ENCODE measurements around the gene REC8.
A peak's percentile ranks its signal among the peaks of the same experiment; 100 is the strongest.

The REC8 gene

DNA sequence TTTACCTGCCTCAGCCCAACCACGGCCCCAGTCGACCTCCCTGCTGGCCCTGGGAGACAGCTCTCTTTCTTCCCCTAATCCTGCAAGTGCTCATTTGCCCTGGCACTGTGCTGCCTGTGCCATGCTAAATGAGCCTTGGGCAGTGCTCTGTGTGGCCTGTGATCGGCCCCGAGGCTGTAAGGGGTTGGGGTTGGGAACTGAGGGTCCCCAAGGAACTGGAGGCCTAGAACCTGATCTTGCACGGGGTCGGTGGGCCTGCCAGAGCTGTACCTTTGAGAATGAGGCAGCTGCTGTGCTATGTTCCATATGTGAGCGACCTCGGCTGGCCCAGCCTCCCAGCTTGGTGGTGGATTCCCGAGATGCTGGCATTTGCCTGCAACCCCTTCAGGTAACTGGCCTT is 21.8 kb upstream of the REC8 start:
- Histone ChIP-seq H3K4me1 (ENCODE audit: control insufficient read depth, insufficient read depth, low read length) (peaks cover 15% of the 10 kb centered on the region), H3K36me3 (ENCODE audit: control insufficient read depth, insufficient read depth, low read length) (peaks cover 55% of the 10 kb centered on the region), H3K4me3 (ENCODE audit: low read depth, low read length) (no peak overlapping the region), H3K27me3 (ENCODE audit: control insufficient read depth, insufficient read depth, low read length) (no peaks in the 10 kb centered on the region), H3K9me3 (ENCODE audit: control insufficient read depth, insufficient read depth, low read length) (no peaks in the 10 kb centered on the region), H3K9ac (ENCODE audit: low read depth, low read length) (no peak overlapping the region), H3K27ac (ENCODE audit: low read depth, low read length) (no peak overlapping the region)

DNA sequence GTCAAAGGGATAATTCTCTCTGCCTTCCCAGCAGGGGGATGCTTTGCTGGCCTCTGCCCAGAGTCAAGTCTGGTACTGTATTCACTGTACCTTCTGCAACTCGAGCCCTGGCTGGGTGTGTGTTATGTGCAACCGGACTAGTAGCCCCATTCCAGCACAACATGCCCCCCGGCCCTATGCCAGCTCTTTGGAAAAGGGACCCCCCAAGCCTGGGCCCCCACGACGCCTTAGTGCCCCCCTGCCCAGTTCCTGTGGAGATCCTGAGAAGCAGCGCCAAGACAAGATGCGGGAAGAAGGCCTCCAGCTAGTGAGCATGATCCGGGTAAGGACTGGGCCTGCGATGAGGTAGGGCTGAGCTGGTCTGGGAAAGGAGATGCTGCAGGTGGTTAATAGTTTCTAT is 21.3 kb upstream of the REC8 start:
- Histone ChIP-seq H3K4me3 (ENCODE audit: low read depth, low read length) (no peak overlapping the region), H3K27ac (ENCODE audit: low read depth, low read length) (no peak overlapping the region), H3K9ac (ENCODE audit: low read depth, low read length) (no peak overlapping the region), H3K27me3 (ENCODE audit: control insufficient read depth, insufficient read depth, low read length) (no peaks in the 10 kb centered on the region), H3K4me1 (ENCODE audit: control insufficient read depth, insufficient read depth, low read length) (peaks cover 12% of the 10 kb centered on the region), H3K36me3 (ENCODE audit: control insufficient read depth, insufficient read depth, low read length) (peaks cover 60% of the 10 kb centered on the region), H3K9me3 (ENCODE audit: control insufficient read depth, insufficient read depth, low read length) (no peaks in the 10 kb centered on the region)

DNA sequence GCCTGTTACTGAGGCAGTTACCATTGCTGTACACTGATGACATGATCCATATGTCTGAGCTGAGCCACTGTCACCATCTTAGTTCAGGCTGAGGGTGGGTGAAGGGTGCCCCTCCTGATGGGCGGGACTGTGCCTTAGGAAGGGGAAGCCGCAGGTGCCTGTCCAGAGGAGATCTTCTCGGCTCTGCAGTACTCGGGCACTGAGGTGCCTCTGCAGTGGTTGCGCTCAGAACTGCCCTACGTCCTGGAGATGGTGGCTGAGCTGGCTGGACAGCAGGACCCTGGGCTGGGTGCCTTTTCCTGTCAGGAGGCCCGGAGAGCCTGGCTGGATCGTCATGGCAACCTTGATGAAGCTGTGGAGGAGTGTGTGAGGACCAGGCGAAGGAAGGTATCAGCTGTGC is 20.9 kb upstream of the REC8 start:
- no peak overlapping the region for H3K4me3 ChIP-seq (ENCODE audit: low read depth, low read length)
- H3K9ac ChIP-seq (ENCODE audit: low read depth, low read length): no peak overlapping the region
- no peak overlapping the region for H3K27ac ChIP-seq (ENCODE audit: low read depth, low read length)
- H3K4me1 ChIP-seq (ENCODE audit: control insufficient read depth, insufficient read depth, low read length): peaks cover 8% of the 10 kb centered on the region
- H3K27me3 ChIP-seq (ENCODE audit: control insufficient read depth, insufficient read depth, low read length): no peaks in the 10 kb centered on the region
- H3K9me3 ChIP-seq (ENCODE audit: control insufficient read depth, insufficient read depth, low read length): no peaks in the 10 kb centered on the region
- H3K36me3 ChIP-seq (ENCODE audit: control insufficient read depth, insufficient read depth, low read length): peaks cover 64% of the 10 kb centered on the region

GRCh38 chr14:24151404-24152080 is 20.3 kb upstream of the REC8 start:
- Histone ChIP-seq H3K9ac (ENCODE audit: low read depth, low read length) (no peak overlapping the region), H3K9me3 (ENCODE audit: control insufficient read depth, insufficient read depth, low read length) (no peaks in the 10 kb centered on the region), H3K4me3 (ENCODE audit: low read depth, low read length) (no peak overlapping the region), H3K4me1 (ENCODE audit: control insufficient read depth, insufficient read depth, low read length) (peaks cover 7% of the 10 kb centered on the region), H3K27me3 (ENCODE audit: control insufficient read depth, insufficient read depth, low read length) (no peaks in the 10 kb centered on the region), H3K36me3 (ENCODE audit: control insufficient read depth, insufficient read depth, low read length) (peaks cover 68% of the 10 kb centered on the region), H3K27ac (ENCODE audit: low read depth, low read length) (no peak overlapping the region)

DNA sequence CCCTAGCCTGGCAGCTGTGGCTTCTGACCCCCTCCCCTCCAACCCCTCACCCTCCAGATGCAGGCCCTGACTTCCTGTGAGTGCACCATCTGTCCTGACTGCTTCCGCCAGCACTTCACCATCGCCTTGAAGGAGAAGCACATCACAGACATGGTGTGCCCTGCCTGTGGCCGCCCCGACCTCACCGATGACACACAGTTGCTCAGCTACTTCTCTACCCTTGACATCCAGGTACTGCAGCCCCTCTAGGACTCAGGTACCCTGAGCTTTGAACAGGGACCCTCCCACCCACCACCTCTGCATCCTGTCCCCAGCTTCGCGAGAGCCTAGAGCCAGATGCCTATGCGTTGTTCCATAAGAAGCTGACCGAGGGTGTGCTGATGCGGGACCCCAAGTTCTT is 16.8 kb upstream of the REC8 start:
- no peak overlapping the region for H3K9ac ChIP-seq (ENCODE audit: low read depth, low read length)
- H3K27me3 ChIP-seq (ENCODE audit: control insufficient read depth, insufficient read depth, low read length): no peaks in the 10 kb centered on the region
- H3K4me1 ChIP-seq (ENCODE audit: control insufficient read depth, insufficient read depth, low read length): no peaks in the 10 kb centered on the region
- H3K9me3 ChIP-seq (ENCODE audit: control insufficient read depth, insufficient read depth, low read length): no peaks in the 10 kb centered on the region
- no peak overlapping the region for H3K27ac ChIP-seq (ENCODE audit: low read depth, low read length)
- peaks cover 80% of the 10 kb centered on the region for H3K36me3 ChIP-seq (ENCODE audit: control insufficient read depth, insufficient read depth, low read length)
- H3K4me3 ChIP-seq (ENCODE audit: low read depth, low read length): no peak overlapping the region

GRCh38 chr14:24156840-24157239 is 15.0 kb upstream of the REC8 start:
- H3K36me3 ChIP-seq (ENCODE audit: control insufficient read depth, insufficient read depth, low read length): peaks cover 70% of the 10 kb centered on the region
- no peak overlapping the region for H3K4me3 ChIP-seq (ENCODE audit: low read depth, low read length)
- H3K27me3 ChIP-seq (ENCODE audit: control insufficient read depth, insufficient read depth, low read length): no peaks in the 10 kb centered on the region
- H3K9me3 ChIP-seq (ENCODE audit: control insufficient read depth, insufficient read depth, low read length): no peaks in the 10 kb centered on the region
- H3K9ac ChIP-seq (ENCODE audit: low read depth, low read length): no peak overlapping the region
- H3K4me1 ChIP-seq (ENCODE audit: control insufficient read depth, insufficient read depth, low read length): peaks cover 10% of the 10 kb centered on the region; the same call in 1 of the 2 replicates
- no peak overlapping the region for H3K27ac ChIP-seq (ENCODE audit: low read depth, low read length)

DNA sequence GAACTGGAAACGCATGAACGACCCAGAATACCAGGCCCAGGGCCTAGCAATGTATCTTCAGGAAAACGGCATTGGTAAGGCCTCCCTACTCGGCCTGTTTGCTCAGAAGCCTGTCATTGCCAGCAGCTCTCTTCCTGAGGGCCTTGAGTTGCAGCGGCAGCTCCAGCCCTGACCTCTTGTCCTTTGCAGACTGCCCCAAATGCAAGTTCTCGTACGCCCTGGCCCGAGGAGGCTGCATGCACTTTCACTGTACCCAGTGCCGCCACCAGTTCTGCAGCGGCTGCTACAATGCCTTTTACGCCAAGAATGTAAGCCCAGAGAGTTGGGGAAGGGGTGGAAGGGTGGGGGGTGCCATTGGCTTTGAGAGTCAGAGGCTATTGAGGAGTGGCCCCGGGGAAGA is 14.5 kb upstream of the REC8 start:
- no peak overlapping the region for H3K4me3 ChIP-seq (ENCODE audit: low read depth, low read length)
- peaks cover 65% of the 10 kb centered on the region for H3K36me3 ChIP-seq (ENCODE audit: control insufficient read depth, insufficient read depth, low read length)
- no peaks in the 10 kb centered on the region for H3K9me3 ChIP-seq (ENCODE audit: control insufficient read depth, insufficient read depth, low read length)
- H3K27me3 ChIP-seq (ENCODE audit: control insufficient read depth, insufficient read depth, low read length): no peaks in the 10 kb centered on the region
- peaks cover 11% of the 10 kb centered on the region; the same call in 1 of the 2 replicates for H3K4me1 ChIP-seq (ENCODE audit: control insufficient read depth, insufficient read depth, low read length)
- no peak overlapping the region for H3K27ac ChIP-seq (ENCODE audit: low read depth, low read length)
- H3K9ac ChIP-seq (ENCODE audit: low read depth, low read length): no peak overlapping the region

DNA sequence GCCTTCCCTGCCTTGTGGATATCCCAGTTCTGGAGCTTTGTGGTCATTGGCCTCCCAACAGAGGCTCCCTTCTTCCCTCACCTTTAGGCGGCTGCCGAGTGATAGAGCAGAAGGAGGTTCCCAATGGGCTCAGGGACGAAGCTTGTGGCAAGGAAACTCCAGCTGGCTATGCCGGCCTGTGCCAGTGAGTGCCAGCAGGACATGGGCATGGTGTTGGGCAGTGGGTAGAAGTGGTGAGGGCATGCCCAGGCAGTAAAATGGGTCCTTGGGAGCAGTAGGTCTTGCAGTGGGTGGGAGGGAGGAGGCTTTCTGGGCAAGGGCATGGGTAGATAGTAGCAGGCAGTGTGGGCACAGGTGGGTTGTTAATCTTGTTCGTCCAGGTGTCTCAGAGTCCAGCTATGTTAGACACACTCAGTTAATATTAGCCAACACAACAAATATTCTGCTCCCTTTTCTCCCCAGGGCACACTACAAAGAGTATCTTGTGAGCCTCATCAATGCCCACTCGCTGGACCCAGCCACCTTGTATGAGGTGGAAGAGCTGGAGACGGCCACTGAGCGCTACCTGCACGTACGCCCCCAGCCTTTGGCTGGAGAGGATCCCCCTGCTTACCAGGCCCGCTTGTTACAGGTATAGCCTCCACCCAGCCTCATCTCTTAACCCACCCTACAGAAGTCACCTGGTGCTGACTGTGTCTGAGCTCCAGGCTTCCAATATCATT is 11.9 kb upstream of the REC8 start:
- no peaks in the 10 kb centered on the region for H3K9me3 ChIP-seq (ENCODE audit: control insufficient read depth, insufficient read depth, low read length)
- H3K4me3 ChIP-seq (ENCODE audit: low read depth, low read length): no peak overlapping the region
- H3K4me1 ChIP-seq (ENCODE audit: control insufficient read depth, insufficient read depth, low read length): peaks cover 11% of the 10 kb centered on the region; the same call in 1 of the 2 replicates
- no peaks in the 10 kb centered on the region for H3K27me3 ChIP-seq (ENCODE audit: control insufficient read depth, insufficient read depth, low read length)
- H3K27ac ChIP-seq (ENCODE audit: low read depth, low read length): no peak overlapping the region
- peaks cover 63% of the 10 kb centered on the region for H3K36me3 ChIP-seq (ENCODE audit: control insufficient read depth, insufficient read depth, low read length)
- no peak overlapping the region for H3K9ac ChIP-seq (ENCODE audit: low read depth, low read length)

DNA sequence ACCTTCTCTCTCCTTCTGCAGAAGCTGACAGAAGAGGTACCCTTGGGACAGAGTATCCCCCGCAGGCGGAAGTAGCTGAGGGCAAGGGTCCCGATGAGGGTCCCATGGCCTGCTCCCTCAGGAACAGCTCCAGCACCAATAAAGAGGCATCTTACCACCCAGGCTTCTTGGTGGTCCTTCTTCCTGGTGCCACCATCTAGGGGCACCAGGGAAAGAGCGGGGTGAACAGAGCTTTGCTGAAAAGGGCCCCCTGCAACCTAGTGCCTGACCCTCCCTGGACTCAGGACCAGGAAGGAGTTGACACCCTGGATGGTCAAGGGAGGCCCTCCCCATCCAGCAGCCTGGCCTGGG is 11.4 kb upstream of the REC8 start:
- Histone ChIP-seq H3K9me3 (ENCODE audit: control insufficient read depth, insufficient read depth, low read length) (no peaks in the 10 kb centered on the region), H3K27me3 (ENCODE audit: control insufficient read depth, insufficient read depth, low read length) (no peaks in the 10 kb centered on the region), H3K4me1 (ENCODE audit: control insufficient read depth, insufficient read depth, low read length) (peaks cover 11% of the 10 kb centered on the region; the same call in 1 of the 2 replicates), H3K36me3 (ENCODE audit: control insufficient read depth, insufficient read depth, low read length) (peaks cover 63% of the 10 kb centered on the region), H3K9ac (ENCODE audit: low read depth, low read length) (no peak overlapping the region), H3K27ac (ENCODE audit: low read depth, low read length) (no peak overlapping the region), H3K4me3 (ENCODE audit: low read depth, low read length) (no peak overlapping the region)

- H3K4me1 ChIP-seq (ENCODE audit: control insufficient read depth, insufficient read depth, low read length): peaks cover 11% of the 10 kb centered on the region; the same call in 1 of the 2 replicates
- peak within 1 kb of the TSS; percentile 57 for H3K4me3 ChIP-seq (ENCODE audit: low read depth, low read length)
- H3K27me3 ChIP-seq (ENCODE audit: control insufficient read depth, insufficient read depth, low read length): no peaks in the 10 kb centered on the region
- peaks cover 63% of the 10 kb centered on the region for H3K36me3 ChIP-seq (ENCODE audit: control insufficient read depth, insufficient read depth, low read length)
- no peak within 1 kb of the TSS for H3K9ac ChIP-seq (ENCODE audit: low read depth, low read length)
- no peaks in the 10 kb centered on the region for H3K9me3 ChIP-seq (ENCODE audit: control insufficient read depth, insufficient read depth, low read length)
- peak within 1 kb of the TSS; percentile 30 for H3K27ac ChIP-seq (ENCODE audit: low read depth, low read length)
Measured at GRCh38 chr14:24160850-24161804, 10.8 kb upstream of the REC8 start, which contains the start of gene IRF9. TSS of gene IRF9 (plus strand) at chr14:24161265. CDS start at chr14:24162145, 880 bp downstream.
